HG02571 (cell line): ENCODE results near the gene MRPL11.
A peak's percentile ranks its signal among the peaks of the same experiment; 100 is the strongest.

Experiments
- ATAC-seq: cut with Tn5 transposase; IDR thresholded peaks from one replicate; pipeline ENCODE4 v1.9.1; 2021; ENCODE audit warnings: mild to moderate bottlenecking, moderate library complexity; ENCODE audit not compliant: unreplicated experiment

The MRPL11 gene

DNA sequence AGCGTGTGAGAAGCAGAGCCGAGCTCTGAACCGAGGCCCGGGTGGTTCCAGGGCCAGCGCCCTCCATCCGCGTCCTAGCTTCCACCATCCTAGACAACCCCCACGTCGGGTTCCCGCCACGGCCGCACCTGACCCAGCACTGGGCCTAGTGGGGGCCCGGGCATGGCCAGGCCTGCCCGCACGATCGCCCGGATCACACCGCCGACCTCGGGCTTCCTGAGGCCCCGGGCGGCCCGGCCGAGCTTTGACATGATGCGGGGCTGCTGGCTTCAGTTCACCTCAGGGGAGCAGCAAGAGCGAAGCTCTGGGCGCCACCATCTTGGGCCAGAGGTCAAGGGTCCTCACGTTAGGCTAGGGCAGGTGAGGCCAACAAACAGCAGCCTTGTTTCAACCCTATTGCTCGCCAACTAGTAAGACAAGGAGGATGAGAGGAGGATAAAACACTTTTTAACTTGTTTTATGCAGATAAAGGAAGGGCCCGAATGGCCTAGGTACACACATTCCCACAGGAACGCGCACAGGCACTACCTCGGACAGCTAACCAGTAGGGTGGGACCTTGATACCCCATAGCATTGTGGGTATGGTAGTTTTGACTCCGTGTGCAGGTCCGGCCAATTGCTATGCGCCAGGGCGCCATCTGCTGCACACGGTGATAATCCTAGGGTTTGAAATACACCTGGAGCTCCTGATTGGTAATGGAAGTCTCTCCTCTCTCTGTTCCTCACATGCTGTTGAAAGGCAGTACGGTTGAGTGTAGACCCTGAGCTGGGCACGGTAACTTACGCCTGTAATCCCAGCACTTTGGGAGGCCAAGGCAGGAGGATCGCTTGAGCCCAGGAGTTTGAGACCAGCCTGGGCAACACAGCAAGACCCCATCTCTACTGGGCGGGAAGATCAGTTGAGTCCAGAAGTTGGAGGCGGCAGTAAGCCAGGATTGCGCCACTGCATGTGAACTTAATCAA, at the start of gene MRPL11:
Gene MRPL11, minus strand, starts transcription at position 345 of the 963 bp plus-strand sequence. Its CDS starts 94 bp downstream, at position 251.
- peak; percentile 95 for ATAC-seq

- no peak for ATAC-seq
These were observed 46.2 kb upstream of the MRPL11 start for GRCh38 chr11:66484806-66485380.

DNA sequence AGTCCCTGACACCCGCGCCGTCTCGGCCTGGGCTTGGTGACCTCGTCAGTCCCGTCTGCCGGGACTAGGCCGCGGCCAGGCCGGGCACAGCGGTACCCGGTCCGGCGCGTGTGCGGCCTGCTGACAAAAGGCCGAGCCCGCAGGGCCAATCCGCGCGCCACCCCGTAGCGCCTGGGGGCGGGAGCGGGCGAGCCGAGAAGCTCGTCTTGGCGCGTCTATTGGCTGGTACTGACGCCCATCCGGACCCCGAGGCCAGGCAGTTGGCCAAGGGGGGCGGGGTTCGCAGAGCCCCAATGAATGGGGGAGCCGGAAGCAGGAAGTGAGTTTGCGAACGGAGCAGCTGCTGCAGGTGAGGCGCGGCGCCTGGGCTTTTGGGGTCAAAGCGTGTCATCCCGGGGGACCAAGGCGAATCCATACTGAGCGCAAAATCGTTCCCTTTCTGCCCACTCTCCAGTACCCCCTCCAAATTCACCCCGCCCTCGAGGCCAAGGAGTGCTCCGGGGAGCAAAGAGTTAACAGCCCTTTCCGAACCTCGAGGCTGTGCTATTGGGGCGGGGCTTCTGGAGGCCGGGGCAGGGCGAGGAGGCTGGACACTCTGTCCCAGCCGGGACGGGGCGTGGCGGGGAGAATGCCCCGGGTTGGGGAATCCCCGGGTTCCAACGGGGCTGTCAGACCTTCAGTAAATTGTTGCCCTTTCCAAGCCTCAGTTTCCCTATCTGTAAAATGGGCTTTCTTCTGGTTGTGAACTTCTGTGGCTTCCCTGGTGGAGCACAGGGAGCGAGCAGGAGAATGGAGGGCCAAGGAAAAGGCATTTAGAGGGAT, 41.7 kb upstream of the MRPL11 start, which contains the start of gene DPP3:
Gene DPP3, plus strand, starts transcription at position 318 of the 822 bp plus-strand sequence. CDS start 1,767 bp downstream, outside the sequence.
- peak; percentile 89 for ATAC-seq

GRCh38 chr11:66479394-66480116, 40.9 kb upstream of the MRPL11 start:
- ATAC-seq = no peak

DNA sequence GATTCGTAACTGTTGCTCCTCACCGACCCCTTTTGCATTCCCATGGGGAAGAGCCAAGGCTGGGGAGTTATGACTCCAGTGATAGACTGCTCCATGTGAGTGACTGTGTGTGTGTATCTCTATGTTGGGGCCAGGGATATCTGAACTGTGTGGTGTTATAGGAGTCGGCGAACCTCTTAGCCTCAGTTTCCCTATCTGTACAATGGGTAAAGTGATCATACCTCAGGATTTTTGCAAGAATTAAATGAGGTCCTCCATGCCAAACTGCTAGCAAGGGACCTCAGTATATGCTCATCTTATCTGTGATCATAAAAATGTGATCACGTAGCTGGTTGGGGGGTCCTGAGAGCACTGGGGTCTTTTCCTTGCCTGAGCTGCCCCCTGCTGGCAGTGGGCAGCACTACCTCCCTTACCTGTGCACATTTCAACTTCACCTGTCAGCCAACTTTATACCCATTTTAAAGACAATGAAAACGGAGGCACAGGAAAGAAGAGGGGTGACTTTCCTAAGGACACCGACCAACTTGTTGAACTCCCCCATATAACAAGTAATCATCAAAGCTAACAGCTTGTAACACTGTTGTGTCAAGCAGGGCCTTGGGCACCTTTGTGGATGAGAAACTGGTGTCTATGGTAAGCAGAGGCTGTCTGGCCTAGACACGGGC, 40.2 kb upstream of the MRPL11 start:
- no peak for ATAC-seq

DNA sequence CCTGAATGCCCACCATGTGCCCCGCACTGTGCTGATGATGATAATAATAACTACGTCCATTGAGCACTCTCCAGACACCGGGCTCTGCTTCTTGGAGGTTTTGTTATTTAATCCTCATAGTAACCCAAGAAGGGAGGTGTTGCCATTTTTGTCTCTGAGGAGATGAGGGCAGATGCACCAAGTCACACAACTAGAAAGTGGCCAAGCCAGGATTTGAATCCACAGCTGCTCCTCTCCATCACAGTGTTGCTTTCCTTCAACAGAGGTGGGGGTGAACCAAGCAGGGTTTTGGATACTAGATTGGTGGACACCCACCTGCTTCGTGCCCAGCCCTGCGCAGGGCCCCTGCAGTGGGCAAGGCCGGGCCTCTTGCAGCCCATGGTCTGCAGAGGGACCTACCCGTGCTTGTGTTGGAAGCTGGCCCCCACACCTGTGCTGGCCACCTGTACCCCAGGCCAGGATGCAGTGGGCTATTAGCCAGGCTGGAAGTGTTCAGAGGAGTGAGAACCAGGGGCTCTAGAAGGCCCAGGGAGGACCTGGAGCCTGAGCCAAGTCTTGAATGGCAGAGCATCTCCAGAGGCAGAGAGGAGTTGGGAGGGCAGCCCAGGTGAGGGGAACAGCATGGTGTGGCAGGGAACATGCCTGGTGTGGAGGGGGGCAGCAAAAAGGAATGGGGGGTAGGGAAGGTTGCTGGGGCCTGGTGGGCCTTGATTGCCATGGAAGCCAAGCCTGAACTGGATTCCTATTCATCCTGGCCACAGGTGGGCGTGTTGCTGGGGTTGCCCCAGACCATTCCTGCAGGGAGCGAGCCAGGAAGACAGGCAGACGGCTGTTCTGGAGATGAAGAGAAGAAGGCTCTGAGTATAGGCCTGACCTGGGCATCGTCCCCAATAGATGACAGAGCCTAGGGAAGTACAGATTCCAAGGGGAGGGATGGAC, 38.9 kb upstream of the MRPL11 start:
- no peak for ATAC-seq

DNA sequence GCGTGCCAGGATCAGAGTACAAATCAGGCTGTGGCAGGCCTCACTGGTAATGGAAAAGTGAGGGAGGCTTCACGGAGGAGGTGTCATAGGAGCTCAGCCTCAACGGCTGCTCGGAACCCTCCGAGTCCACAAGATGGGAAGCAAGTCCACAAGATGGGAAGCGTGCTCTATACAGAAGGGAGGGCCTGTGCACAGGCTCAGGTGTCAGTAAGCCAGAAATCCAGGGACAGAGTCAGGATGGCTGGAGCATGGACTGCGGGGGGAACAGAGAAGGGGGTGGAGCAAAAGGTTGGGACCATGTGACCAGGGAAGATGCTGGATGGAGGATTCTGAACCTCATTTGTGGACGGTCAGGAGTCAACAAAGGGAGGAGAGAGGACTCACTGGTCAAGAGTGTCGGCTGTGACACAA, 38.2 kb upstream of the MRPL11 start:
- no peak for ATAC-seq

- ATAC-seq = no peak
These were observed 37.7 kb upstream of the MRPL11 start for GRCh38 chr11:66476173-66476840.

- ATAC-seq = no peak
These were observed 36.9 kb upstream of the MRPL11 start for GRCh38 chr11:66475349-66476172.

DNA sequence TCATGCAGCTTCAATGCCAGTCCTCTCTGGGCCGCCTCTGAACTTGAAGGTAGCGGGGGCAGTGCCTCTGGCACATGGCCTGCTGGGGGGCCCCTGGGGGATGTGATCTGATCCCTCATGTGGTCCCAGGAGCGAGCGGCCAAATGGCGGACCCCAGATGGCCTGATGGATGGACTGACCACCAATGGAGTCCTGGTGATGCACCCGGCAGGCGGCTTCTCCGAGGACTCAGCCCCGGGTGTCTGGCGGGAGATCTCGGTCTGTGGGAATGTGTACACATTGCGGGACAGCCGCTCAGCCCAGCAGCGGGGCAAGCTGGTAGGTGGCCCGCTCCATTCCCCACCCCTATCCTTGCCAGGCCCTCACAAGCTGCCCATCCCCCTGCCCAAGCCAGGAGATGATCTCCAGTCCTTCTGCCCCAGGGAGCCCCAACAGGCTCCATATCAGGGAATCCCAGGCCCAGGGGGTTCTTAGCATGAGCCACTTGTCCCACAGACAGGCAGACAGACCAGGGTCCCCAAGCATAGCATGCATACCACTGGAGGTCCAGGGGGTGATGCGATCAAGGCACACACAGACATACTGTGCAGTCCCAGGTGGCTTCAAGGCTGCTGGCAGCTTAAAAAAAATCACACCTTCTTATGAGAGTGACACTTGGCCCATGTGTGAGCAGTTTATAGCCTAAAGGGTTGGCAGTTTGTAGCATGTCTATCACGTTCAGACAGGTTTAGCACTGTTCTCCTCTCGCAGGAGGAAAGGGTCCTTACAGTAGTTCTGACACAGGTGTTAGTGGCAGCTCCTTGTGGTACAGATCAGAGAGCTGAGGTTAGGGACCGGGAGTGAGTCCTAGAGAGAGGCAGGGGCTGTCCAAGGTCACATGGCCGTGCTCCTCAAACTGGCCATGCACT, 35.2 kb upstream of the MRPL11 start:
- no peak for ATAC-seq

DNA sequence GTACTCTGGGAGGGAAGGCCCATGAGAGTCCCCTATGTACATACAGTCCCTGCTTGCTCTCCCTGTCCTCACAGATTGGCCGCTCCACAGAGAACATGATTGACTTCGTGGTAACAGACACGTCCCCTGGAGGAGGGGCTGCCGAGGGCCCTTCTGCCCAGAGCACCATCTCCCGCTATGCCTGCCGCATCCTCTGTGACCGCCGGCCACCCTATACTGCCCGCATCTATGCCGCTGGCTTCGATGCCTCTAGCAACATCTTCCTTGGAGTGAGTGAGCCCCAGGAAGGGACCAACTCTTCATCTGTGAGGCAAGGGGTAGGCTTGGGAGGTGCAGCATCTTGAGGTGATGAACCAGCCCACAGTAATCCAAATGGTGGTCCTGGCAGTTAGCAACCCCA, 34.5 kb upstream of the MRPL11 start:
- no peak for ATAC-seq

- no peak for ATAC-seq
These were observed 33.4 kb upstream of the MRPL11 start for GRCh38 chr11:66472054-66472453.

GRCh38 chr11:66471142-66471541, 32.5 kb upstream of the MRPL11 start:
- ATAC-seq = no peak

DNA sequence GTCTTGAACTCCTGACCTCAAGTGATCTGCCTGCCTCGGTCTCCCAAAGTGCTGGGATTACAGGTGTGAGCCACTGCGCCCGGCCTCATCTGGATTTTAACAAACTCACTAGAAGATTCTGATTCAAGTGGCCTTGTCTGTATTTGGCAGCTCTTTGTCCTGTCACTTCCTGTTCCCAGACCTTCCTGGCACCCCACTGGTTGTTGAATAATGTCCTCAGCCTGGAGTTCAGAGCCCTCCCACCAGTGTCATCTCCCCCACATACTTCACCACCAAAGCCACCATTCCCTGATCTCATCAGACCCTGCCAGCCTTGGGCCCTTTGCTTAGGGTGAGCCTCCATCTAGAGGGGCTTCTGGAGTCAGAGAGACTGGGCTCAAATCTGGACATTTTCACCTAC, 31.4 kb upstream of the MRPL11 start:
- no peak for ATAC-seq

DNA sequence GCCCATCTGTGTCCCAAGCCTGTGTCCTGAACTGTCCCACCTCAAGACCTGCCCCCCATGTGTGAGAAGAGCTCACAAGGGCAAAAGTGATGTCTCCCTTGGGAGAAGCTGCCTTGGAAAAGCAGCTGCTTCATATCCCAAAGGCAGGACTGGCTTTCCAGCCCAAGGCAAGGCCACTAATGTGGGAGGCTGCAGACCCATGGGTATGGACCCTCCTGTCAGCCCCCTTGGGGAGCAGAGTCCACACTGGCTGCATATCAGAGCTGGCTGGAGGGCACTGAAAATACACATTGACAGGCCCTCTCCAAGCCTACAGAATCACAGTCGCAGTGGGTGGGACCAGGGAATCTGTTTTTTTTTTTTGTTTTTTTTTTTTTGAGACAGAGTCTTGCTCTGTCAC, 30.8 kb upstream of the MRPL11 start:
- ATAC-seq = no peak

DNA sequence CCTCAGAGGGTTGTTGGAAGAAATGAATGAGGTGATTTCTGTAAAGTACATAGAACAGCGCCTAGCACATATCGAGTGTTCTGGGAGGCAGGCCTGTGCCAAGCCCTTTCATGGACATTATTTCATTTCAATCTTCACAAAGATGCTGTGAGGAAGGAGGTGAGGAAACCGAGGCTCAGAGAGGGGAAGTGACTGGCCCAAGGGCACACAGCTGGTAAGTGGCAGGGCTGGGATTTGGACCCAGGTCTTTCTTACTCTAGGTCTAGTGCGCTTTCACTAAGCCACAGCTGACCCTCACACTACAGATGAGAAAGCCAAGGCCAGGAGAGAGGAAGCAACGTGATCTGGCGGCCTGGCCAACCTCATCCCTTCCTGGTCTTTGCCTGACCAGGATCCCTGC, 30.0 kb upstream of the MRPL11 start:
- no peak for ATAC-seq

DNA sequence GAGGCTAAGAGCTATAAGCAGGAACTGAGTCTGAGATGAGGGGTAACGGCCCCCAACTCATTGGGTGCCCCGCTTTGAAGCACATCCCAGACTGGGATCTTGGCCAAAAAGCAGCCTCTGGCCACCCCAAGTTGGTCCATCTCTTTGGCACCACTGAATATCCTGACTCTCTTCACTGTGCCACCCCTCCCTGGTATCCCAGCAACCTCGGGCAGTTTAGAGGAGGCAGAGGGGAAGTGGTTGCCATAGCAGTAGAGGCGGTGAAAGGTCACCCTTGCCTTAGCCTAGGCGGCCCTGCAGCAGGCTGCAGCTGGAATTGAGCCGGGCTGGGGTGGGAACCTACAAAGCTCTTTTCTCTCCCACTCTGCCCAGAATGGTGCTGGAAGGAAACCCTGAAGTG, 29.1 kb upstream of the MRPL11 start:
- ATAC-seq = no peak
